ENCODE measurements around the gene IRAG1.

DNA sequence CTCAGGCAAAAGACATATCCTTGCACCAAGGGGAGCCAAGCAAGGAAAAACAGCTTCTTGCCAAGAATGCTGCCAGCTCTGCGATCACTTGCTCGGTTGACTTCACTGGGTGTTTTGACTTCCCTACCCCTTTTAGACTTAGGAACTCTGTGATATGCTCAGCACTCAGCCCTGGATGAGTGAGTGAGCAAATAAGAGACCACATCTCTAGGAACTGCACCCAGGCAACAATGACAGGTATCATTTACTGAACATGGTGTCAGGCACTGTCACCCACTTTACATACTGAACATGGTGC is 3.7 kb upstream of the IRAG1 start:
- TF ChIP-seq, protein P1, sequence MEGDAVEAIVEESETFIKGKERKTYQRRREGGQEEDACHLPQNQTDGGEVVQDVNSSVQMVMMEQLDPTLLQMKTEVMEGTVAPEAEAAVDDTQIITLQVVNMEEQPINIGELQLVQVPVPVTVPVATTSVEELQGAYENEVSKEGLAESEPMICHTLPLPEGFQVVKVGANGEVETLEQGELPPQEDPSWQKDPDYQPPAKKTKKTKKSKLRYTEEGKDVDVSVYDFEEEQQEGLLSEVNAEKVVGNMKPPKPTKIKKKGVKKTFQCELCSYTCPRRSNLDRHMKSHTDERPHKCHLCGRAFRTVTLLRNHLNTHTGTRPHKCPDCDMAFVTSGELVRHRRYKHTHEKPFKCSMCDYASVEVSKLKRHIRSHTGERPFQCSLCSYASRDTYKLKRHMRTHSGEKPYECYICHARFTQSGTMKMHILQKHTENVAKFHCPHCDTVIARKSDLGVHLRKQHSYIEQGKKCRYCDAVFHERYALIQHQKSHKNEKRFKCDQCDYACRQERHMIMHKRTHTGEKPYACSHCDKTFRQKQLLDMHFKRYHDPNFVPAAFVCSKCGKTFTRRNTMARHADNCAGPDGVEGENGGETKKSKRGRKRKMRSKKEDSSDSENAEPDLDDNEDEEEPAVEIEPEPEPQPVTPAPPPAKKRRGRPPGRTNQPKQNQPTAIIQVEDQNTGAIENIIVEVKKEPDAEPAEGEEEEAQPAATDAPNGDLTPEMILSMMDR (conservative IDR thresholded peaks at IDR 0.05; ENCODE audit: low read depth in 2 of 2) = no peak
- TF ChIP-seq POLR2AphosphoS5 (IDR thresholded peaks at IDR 0.05; ENCODE audit: low read depth) = no peak
- TF ChIP-seq JUNB (IDR thresholded peaks at IDR 0.05; ENCODE audit: unreplicated experiment) = no peak
- no peak for TF ChIP-seq EZH2 (IDR thresholded peaks at IDR 0.05; ENCODE audit: low read depth, unreplicated experiment)
- TF ChIP-seq EZH2phosphoT487 (IDR thresholded peaks at IDR 0.05; ENCODE audit: unreplicated experiment) = no peak
- no peak for TF ChIP-seq CREB1 (CRISPR knock-in tag; IDR thresholded peaks at IDR 0.05; ENCODE audit: low read depth)
- no peak for TF ChIP-seq REST (IDR thresholded peaks at IDR 0.05; ENCODE audit: unreplicated experiment)
- TF ChIP-seq, protein P2, sequence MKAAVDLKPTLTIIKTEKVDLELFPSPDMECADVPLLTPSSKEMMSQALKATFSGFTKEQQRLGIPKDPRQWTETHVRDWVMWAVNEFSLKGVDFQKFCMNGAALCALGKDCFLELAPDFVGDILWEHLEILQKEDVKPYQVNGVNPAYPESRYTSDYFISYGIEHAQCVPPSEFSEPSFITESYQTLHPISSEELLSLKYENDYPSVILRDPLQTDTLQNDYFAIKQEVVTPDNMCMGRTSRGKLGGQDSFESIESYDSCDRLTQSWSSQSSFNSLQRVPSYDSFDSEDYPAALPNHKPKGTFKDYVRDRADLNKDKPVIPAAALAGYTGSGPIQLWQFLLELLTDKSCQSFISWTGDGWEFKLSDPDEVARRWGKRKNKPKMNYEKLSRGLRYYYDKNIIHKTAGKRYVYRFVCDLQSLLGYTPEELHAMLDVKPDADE (IDR thresholded peaks at IDR 0.05) = no peak
- TF ChIP-seq NANOG (IDR thresholded peaks at IDR 0.05; ENCODE audit: borderline replicate concordance) = no peak
- TF ChIP-seq ZNF114 (CRISPR knock-in tag; IDR thresholded peaks at IDR 0.05) = no peak
